HG03095 (cell line): ENCODE results near the gene EPS8.
"Not testable (repeated sequence)": the region's sequence is repeated elsewhere in the genome, so short reads cannot be mapped to it uniquely, and the experiment has no call there.

Source experiments
- ATAC-seq: cut with Tn5 transposase; IDR thresholded peaks from one replicate; pipeline ENCODE4 v1.9.1; 2021; ENCODE audit warnings: moderate library complexity; ENCODE audit not compliant: unreplicated experiment

EPS8 gene

GRCh38 chr12:15757553-15758255 is 31.5 kb downstream of the EPS8 start:
- no peak for ATAC-seq

GRCh38 chr12:15756822-15757221 is 32.4 kb downstream of the EPS8 start:
- ATAC-seq = no peak

GRCh38 chr12:15754233-15754632 is 35.0 kb downstream of the EPS8 start:
- ATAC-seq = no peak

DNA sequence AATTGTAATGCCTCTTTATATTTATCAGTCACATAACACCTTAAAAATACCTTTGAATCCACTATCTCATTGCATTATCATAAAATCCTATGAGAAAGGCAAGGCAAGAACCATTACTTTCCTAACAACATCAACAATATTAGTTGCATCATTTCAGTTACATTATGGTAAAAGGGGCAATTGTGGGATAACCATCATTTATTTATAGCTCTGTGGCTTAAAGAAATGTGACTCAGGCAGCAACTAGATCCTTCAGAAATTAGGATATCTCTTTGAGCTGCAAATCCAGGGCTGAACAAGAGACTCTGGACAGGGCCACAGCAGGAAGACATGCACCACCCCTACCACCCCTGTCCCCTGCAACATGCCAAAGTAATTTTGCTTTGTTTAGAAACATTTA is 36.4 kb downstream of the EPS8 start:
- ATAC-seq = no peak

DNA sequence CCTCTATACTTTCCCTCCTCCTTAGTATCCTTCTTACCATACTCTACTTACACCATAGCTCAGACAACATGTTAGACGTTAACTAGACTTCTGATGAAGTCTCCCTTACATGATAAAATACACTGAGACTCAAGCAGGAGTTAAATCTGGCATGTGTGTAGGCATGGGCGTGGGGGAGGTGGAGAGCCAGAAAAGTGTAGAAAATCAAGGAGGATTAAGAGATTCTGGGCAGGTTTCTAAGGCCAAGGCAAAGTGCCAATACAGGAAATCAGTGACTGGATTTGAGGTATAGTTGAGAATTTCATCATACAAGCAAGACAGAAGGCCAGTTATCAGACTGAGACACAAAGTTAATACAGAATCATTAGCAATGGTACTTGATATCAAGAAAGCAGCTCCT is 37.4 kb downstream of the EPS8 start:
- ATAC-seq = no peak

GRCh38 chr12:15749937-15750336 is 39.3 kb downstream of the EPS8 start:
- no peak for ATAC-seq

DNA sequence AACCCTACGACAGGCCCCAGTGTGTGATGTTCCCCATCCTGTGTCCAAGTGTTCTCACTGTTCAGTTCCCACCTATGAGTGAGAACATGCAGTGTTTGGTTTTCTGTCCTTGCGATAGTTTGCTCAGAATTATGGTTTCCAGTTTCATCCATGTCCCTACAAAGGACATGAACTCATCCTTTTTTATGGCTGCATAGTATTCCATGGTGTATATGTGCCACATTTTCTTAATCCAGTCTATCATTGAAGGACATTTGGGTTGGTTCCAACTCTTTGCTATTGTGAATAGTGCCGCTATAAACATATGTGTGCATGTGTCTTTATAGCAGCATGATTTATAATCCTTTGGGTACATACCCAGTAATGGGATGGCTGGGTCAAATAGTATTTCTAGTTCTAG is 47.3 kb downstream of the EPS8 start:
- ATAC-seq = not testable (repeated sequence)

DNA sequence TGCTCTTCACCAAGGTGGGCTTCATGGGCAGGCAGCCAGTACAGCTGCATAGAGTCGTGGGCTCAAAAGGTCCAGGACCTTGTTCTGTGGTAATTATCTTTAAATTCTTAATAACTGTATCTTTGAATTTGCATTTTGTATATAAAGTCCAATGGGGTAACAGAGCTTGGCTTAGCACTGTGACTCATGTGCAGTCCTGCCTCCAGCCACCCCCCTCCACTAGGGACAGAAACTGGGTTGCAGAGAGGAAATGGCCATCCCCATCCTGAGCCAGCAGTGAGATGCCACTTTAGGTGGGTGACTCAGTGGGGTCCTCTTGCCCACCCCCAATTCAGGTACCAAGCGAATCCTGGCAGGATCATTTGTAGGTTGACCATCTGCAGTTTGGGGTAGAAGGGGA is 48.1 kb downstream of the EPS8 start:
- ATAC-seq = no peak

DNA sequence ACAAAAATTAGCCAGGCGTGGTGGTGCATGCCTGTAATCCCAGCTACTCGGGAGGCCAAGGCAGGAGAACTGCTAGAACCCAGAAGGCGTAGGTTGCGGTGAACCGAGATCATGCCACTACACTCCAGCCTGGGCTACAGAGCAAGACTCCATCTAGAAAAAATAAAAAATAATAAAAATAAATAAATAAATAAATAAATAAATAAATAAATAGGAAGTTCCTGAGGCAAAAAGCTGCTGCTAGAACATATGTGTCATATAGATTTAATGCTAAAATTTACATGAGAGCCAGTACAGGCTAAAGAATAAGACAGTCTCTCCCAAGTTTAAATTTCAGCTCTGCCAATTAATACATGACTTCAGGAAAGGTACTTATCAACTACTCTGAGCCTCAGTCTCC is 48.8 kb downstream of the EPS8 start:
- not testable (repeated sequence) for ATAC-seq

DNA sequence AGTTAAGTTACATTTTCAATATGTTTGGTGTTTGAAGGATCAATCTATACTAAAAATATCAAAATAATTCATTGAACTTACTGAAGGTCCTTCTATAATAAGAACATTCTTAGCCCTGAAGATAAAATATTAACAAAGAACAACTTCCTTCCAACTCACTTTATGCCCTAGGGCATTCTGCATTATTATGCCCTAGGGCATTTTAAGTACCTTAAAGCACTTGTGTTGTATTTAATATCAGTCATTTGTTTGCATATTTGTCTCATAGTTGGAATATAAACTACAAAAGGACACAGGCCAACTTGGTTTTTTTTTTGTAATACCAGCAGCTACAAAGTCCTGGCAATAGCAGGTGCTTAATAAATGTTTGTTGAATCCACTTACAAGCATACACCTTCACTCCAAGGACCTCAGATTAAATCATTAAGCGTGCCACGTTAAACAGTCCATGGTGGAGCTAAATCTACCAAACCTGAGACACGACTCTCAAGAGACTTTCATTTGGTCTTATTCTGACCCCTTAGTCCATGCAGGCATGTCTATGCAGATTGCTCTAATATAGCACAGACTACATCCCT is 50.7 kb downstream of the EPS8 start:
- no peak for ATAC-seq

GRCh38 chr12:15735837-15736615 is 53.2 kb downstream of the EPS8 start:
- ATAC-seq = no peak

DNA sequence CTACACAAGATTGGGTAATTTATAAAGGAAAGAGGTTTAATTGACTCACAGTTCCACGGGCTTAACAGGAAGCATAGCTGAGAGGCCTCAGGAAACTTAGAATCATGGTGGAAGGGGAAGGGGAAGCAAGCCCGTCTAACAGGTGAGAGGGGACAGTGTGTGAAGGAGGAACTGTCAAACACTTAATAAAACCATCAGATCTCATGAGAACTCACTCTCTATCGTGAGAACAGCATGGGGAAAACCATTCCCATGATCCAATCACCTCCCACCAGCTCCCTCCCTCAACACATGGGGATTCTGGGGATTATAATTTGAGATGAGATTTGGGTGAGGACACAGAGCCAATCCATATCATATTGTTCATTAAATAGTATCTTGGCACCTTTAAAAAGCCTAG is 56.1 kb downstream of the EPS8 start:
- no peak for ATAC-seq

DNA sequence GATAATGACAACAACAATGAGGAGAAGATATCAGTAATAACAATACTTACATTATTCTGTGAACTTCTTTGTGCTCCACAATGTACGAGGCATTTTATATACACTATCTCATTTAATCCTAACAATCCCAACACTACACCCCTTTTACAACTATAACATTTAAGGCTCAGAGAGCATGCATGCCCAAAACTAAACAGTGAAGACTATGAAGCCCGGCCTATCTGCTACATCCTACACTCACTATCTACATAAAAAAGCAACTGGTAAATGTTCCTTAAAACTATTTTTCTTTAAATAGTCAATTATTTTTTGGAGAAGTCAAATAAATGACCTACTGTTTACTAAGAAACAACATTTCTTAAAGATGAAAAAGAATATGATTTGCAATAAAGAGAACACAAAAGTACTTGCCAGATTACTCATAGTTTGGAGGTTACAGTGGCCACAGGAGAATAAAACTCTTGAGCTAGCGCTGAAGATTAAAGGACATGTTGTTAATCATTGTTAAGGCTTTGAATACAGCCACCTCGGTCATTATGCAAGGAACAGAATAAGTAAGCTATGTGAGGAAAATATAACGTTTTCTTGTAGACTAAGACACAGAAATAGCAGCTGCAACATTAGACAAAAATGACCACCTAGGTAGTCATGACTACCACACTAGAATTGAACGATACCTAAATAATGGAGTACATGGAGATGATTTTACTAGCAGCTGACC is 56.7 kb downstream of the EPS8 start:
- ATAC-seq = no peak

- ATAC-seq = no peak
These were observed 57.2 kb downstream of the EPS8 start for GRCh38 chr12:15731940-15732339.

DNA sequence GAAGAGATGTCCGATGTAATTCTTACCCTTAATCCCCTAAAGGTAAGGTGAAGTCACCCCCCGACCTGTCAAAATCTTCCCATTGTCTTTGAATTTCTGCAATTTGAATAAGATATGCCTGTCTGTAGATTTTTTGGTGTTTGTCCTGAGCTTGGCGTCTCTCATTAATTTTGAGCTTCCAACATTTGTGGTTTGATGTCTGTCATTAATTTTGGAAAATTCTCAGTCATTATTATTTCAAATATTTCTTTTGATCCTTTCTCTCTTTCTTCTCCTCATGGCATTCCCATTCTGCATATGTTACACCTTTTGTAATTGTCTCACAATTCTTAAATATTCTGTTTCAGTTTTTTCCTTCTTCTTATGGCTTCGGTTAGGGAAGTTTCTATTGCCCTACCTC is 60.1 kb downstream of the EPS8 start:
- ATAC-seq = no peak

DNA sequence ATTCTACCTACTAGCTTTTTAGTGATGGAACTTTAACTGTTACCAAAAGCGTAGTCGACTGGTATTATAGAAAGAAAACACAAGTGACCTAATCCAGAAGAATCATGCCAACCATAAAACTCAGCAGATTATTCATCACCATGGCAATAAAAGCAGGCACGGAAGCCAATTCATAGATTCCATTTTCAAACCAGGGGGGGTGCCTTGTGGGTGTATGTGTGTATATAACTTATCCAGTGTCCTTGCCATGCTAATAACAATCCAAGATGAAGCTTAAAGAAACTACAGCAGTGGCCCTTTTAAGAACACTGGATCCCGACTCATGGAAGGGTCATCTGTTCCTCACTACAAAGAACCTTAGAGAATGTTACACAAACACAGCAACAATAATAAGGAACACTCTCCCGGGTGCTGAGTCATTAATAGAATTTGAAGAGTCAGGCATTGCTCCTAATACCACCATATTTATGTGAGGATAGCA is 61.0 kb downstream of the EPS8 start:
- no peak for ATAC-seq

DNA sequence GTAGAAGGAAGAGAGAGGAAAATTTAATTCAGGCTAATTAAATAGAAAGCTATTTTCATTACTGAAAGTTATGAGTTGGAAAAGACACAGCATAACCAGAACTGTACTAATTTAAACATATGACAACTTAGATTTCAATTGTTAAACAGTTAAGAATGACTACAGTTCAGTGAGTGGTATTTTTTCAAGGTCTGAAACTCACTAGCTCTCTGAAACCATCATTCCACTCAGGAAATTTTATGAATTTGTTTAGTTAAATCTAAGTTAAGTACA is 62.4 kb downstream of the EPS8 start:
- no peak for ATAC-seq

DNA sequence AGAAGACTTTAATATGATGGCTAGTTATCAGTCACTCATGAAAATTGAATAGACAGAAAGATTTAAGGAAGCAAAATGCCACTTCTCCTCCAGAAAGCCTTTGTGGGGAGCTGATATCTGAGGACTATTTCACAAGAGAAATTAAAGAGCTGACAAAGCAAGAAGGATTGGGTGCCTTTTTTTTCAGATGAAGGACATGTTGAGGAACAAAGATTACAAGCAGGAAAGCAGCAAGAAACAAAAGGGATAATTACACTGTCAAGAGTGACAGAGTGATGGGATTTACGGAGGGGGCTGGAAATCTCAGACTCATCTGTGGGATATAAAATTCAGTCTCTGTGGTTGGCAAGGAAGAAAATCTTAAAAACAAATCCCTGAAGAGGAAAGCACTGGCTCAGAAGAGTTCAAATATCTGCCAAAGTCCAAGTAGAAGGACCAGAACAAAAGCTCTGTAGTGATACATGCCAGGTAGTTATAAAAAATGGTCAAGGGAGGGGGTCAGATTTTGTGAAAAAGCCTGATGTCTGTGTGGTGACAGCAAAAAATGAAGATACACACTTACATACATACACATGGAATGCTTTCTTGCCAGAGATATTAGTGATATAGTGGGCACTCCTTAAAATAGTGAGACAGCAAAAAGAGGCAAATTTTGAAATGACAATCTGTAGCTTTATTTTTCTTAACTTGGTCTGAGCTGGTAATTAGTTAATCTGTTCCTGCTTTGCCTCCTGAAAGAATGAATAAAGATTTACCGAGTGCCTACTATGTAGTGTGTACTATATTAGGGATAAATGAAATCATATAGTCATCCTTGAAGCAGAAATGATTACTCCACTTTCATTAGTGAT is 62.9 kb downstream of the EPS8 start:
- no peak for ATAC-seq

DNA sequence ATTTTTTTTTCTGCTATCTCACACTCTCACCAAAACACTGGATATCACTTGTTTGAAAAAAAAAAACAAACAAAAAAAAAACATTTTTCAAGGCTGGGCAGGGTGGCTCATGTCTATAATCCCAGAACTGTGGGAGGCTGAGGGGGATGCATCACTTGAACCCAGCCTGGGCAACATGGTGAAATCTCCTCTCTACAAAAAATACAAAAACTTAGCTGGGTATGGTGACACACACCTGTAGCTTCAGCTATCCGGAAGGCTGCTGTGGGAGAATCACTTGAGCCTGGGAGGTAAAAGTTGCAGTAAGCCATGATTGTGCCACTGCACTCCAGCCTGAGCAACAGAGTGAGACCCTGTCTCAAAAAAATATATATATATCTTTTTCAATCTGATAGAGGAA is 66.2 kb downstream of the EPS8 start:
- ATAC-seq = no peak

- no peak for ATAC-seq
These were observed 67.7 kb downstream of the EPS8 start for GRCh38 chr12:15721316-15722115.
